Caco-2 (cell line): Measurements from ENCODE around the gene LRRC1. TPM values are rescaled to one million over a fixed set of nuclear protein-coding genes. Genes with fewer than 3 reads are reported as not detected.

Experiments used
- BruUV-seq: library from RNA; stranded (reverse); fragments of 400-500 nt; replicated peaks from 2 replicates; lab custom pipeline; 2021; lab: Mats Ljungman, UMichigan
- CTCF ChIA-PET: fragments of 300-600 bp; sonication (Branson Sonifier 250); formaldehyde crosslinking; loops from one replicate; lab custom pipeline; 2022; ENCODE audit warnings: antibody characterized with exemption; lab: Charles Lee
- POLR2A ChIA-PET: fragments of 300-600 bp; sonication (Branson Sonifier 250); formaldehyde crosslinking; loops from one replicate; lab custom pipeline; 2022; ENCODE audit warnings: antibody characterized with exemption; lab: Charles Lee
- DNase-seq, 2 experiments: peaks; one replicate each; pipeline versions ENCODE4 v3.0.0 to v3.0.0-alpha.2; 2020 to 2022
- H3K27me3 ChIP-seq: replicated peaks from 2 replicates; pipeline ENCODE4 v1.6.0; 2011; ENCODE audit warnings: low read length; ENCODE audit not compliant: control insufficient read depth, insufficient read depth
- H3K36me3 ChIP-seq: 2 replicates; pipeline ENCODE4 v1.5.1; 2011; ENCODE audit warnings: low read length; ENCODE audit not compliant: control insufficient read depth, insufficient read depth
- H3K4me1 ChIP-seq: fragments of 250-450 bp; sonication (Bioruptor Pico); 2 replicates; pipeline ENCODE4 v1.5.1; 2020; ENCODE audit warnings: mild to moderate bottlenecking
- H3K4me3 ChIP-seq: 2 replicates; pipeline ENCODE4 v1.5.1; 2011; ENCODE audit warnings: low read depth, mild to moderate bottlenecking, control low read depth, low read length
- H3K9me3 ChIP-seq: fragments of 250-450 bp; sonication (Bioruptor Pico); 2 replicates; pipeline ENCODE4 v1.5.1; 2020; ENCODE audit warnings: mild to moderate bottlenecking, moderate library complexity
- H3K27ac Mint-ChIP-seq: one replicate; pipeline ENCODE4 v1.8.0; 2022; ENCODE audit warnings: mixed read lengths; ENCODE audit not compliant: unreplicated experiment
- H3K27me3 Mint-ChIP-seq: one replicate; pipeline ENCODE4 v1.8.0; 2022; ENCODE audit warnings: mixed read lengths; ENCODE audit not compliant: insufficient read depth, unreplicated experiment
- H3K36me3 Mint-ChIP-seq: one replicate; pipeline ENCODE4 v1.8.0; 2022; ENCODE audit warnings: mild to moderate bottlenecking, mixed read lengths; ENCODE audit not compliant: insufficient read depth, unreplicated experiment
- H3K4me1 Mint-ChIP-seq: one replicate; pipeline ENCODE4 v1.8.0; 2022; ENCODE audit warnings: low read depth, mixed read lengths; ENCODE audit not compliant: unreplicated experiment
- H3K4me3 Mint-ChIP-seq: one replicate; pipeline ENCODE4 v1.8.0; 2022; ENCODE audit warnings: mild to moderate bottlenecking, moderate library complexity, mixed read lengths; ENCODE audit not compliant: unreplicated experiment
- H3K9me3 Mint-ChIP-seq: one replicate; pipeline ENCODE4 v1.8.0; 2022; ENCODE audit warnings: mixed read lengths; ENCODE audit not compliant: unreplicated experiment
- CTCF ChIP-seq, 2 experiments: fragments of 200-600 bp in 1 of 2; IDR thresholded peaks; 1 replicate in 1 of 2; 2 replicates in 1 of 2; pipeline versions ENCODE4 v1.5.1 to v1.8.0; 2011 to 2022; ENCODE audit warnings: antibody characterized with exemption in 1 of 2, control low read depth in 1 of 2, inconsistent platforms in 1 of 2, low read depth in 1 of 2, low read length in 1 of 2, mild to moderate bottlenecking in 1 of 2, moderate library complexity in 1 of 2; ENCODE audit not compliant: insufficient read depth in 1 of 2, severe bottlenecking in 1 of 2, unreplicated experiment in 1 of 2
- intact Hi-C: fragments of 100-400 bp; cut with micrococcal nuclease; formaldehyde crosslinking; loops from one replicate; pipeline ENCODE4 v1.10.0; 2022; ENCODE audit not compliant: unreplicated experiment
- total RNA-seq: library from RNA; stranded (reverse); gene quantifications from 2 replicates; pipeline ENCODE4 v1.2.3, GENCODE V29; 2022

LRRC1 gene
- total RNA-seq, 1 experiment from 2014 or later: 60.8 TPM

- no peak for TF ChIP-seq CTCF (IDR thresholded peaks at IDR 0.05; ENCODE audit: insufficient read depth in 1 of 2, low read depth in 1 of 2, low read length in 1 of 2, severe bottlenecking in 1 of 2, unreplicated experiment in 1 of 2)
- BruUV-seq: no TSS peak
- no peaks in the 10 kb centered on the region for H3K27me3 ChIP-seq
- CTCF ChIA-PET: no interaction called here
- no peak for DNase-seq
- H3K9me3 ChIP-seq: no peaks in the 10 kb centered on the region
- H3K4me3 ChIP-seq: no peak overlapping the region
- H3K36me3 Mint-ChIP-seq: peaks cover 61% of the 10 kb centered on the region
- peaks cover 8% of the 10 kb centered on the region; the same call in 1 of the 2 replicates for H3K4me1 ChIP-seq
- H3K27me3 Mint-ChIP-seq: no peaks in the 10 kb centered on the region
- H3K4me3 Mint-ChIP-seq: no peak overlapping the region
- POLR2A ChIA-PET: no interaction called here
- peaks cover 2% of the 10 kb centered on the region; the same call in 1 of the 2 replicates for H3K36me3 ChIP-seq
- H3K27ac Mint-ChIP-seq: no peak overlapping the region
- intact Hi-C loops: no loop called here
- no peaks in the 10 kb centered on the region for H3K9me3 Mint-ChIP-seq
- H3K4me1 Mint-ChIP-seq: peaks cover 16% of the 10 kb centered on the region
These were observed 116.0 kb downstream of the LRRC1 start for GRCh38 chr6:53910834-53911233.

GRCh38 chr6:53912661-53913060, 117.9 kb downstream of the LRRC1 start:
- no peak overlapping the region for H3K27ac Mint-ChIP-seq
- H3K36me3 ChIP-seq: peaks cover 2% of the 10 kb centered on the region; the same call in 1 of the 2 replicates
- no peak overlapping the region for H3K4me3 Mint-ChIP-seq
- no peaks in the 10 kb centered on the region for H3K9me3 ChIP-seq
- H3K27me3 Mint-ChIP-seq: no peaks in the 10 kb centered on the region
- CTCF ChIA-PET: no interaction called here
- no peak for DNase-seq
- POLR2A ChIA-PET: no interaction called here
- H3K9me3 Mint-ChIP-seq: no peaks in the 10 kb centered on the region
- no peaks in the 10 kb centered on the region for H3K27me3 ChIP-seq
- intact Hi-C loops: no loop called here
- no peak for TF ChIP-seq CTCF (IDR thresholded peaks at IDR 0.05; ENCODE audit: insufficient read depth in 1 of 2, low read depth in 1 of 2, low read length in 1 of 2, severe bottlenecking in 1 of 2, unreplicated experiment in 1 of 2)
- H3K4me3 ChIP-seq: no peak overlapping the region
- peaks cover 51% of the 10 kb centered on the region for H3K36me3 Mint-ChIP-seq
- peaks cover 16% of the 10 kb centered on the region for H3K4me1 Mint-ChIP-seq
- BruUV-seq: no TSS peak
- H3K4me1 ChIP-seq: peaks cover 8% of the 10 kb centered on the region; the same call in 1 of the 2 replicates

GRCh38 chr6:53913286-53913685, 118.5 kb downstream of the LRRC1 start:
- no peaks in the 10 kb centered on the region for H3K27me3 Mint-ChIP-seq
- H3K4me3 Mint-ChIP-seq: no peak overlapping the region
- peaks cover 47% of the 10 kb centered on the region for H3K36me3 Mint-ChIP-seq
- intact Hi-C loops: no loop called here
- TF ChIP-seq CTCF (IDR thresholded peaks at IDR 0.05; ENCODE audit: insufficient read depth in 1 of 2, low read depth in 1 of 2, low read length in 1 of 2, severe bottlenecking in 1 of 2, unreplicated experiment in 1 of 2): no peak
- Histone ChIP-seq H3K4me1 (peaks cover 8% of the 10 kb centered on the region; the same call in 1 of the 2 replicates), H3K4me3 (no peak overlapping the region), H3K27me3 (no peaks in the 10 kb centered on the region), H3K36me3 (peaks cover 2% of the 10 kb centered on the region; the same call in 1 of the 2 replicates), H3K9me3 (no peaks in the 10 kb centered on the region)
- ChIA-PET CTCF (no interaction called here), POLR2A (no interaction called here)
- H3K9me3 Mint-ChIP-seq: no peaks in the 10 kb centered on the region
- BruUV-seq: no TSS peak
- no peak for DNase-seq
- H3K4me1 Mint-ChIP-seq: peaks cover 16% of the 10 kb centered on the region
- no peak overlapping the region for H3K27ac Mint-ChIP-seq
